Measurements from ENCODE around the gene ZBTB21. TPM values are rescaled to one million over a fixed set of nuclear protein-coding genes. Genes with fewer than 3 reads are reported as not detected.
"Not testable (repeated sequence)": the region's sequence is repeated elsewhere in the genome, so short reads cannot be mapped to it uniquely, and the experiment has no call there.

The ZBTB21 gene
- total RNA-seq, 1 experiment from 2014 or later = 11.4 TPM

GRCh38 chr21:42006765-42007164 lies 3.4 kb downstream of the ZBTB21 start:
- Histone ChIP-seq H3K27ac (no peak overlapping the region), H3K4me3 (no peak overlapping the region), H3K4me1 (replicated peaks) (peaks cover 25% of the 10 kb centered on the region), H3K27me3 (replicated peaks) (no peaks in the 10 kb centered on the region), H3K36me3 (peaks cover 42% of the 10 kb centered on the region), H3K9me3 (replicated peaks) (no peaks in the 10 kb centered on the region)
- DNase-seq (ENCODE audit: low read depth in 1 of 2, low spot score in 2 of 2) = no peak

GRCh38 chr21:42004406-42005199 lies 5.6 kb downstream of the ZBTB21 start:
- no peak for DNase-seq (ENCODE audit: low read depth in 1 of 2, low spot score in 2 of 2)
- Histone ChIP-seq H3K27ac (no peak overlapping the region), H3K4me1 (replicated peaks) (peaks cover 23% of the 10 kb centered on the region), H3K36me3 (peaks cover 57% of the 10 kb centered on the region), H3K27me3 (replicated peaks) (no peaks in the 10 kb centered on the region), H3K9me3 (replicated peaks) (no peaks in the 10 kb centered on the region), H3K4me3 (no peak overlapping the region)

- Histone ChIP-seq H3K27ac (0 out of 2 replicates have a peak overlapping the region, but pooled peaks have one; percentile 5), H3K4me1 (replicated peaks) (peaks cover 15% of the 10 kb centered on the region), H3K9me3 (replicated peaks) (no peaks in the 10 kb centered on the region), H3K4me3 (no peak overlapping the region), H3K27me3 (replicated peaks) (no peaks in the 10 kb centered on the region), H3K36me3 (peaks cover 57% of the 10 kb centered on the region)
- DNase-seq (ENCODE audit: low read depth in 1 of 2, low spot score in 2 of 2) = no peak
These were observed 7.1 kb downstream of the ZBTB21 start for GRCh38 chr21:42003051-42003461.

- H3K27ac ChIP-seq = peak overlapping the region; percentile 37
- no peaks in the 10 kb centered on the region for H3K9me3 ChIP-seq (replicated peaks)
- peak; percentile 69 to 79 for DNase-seq (ENCODE audit: low read depth in 1 of 2, low spot score in 2 of 2)
- peaks cover 51% of the 10 kb centered on the region for H3K36me3 ChIP-seq
- H3K27me3 ChIP-seq (replicated peaks) = no peaks in the 10 kb centered on the region
- peaks cover 15% of the 10 kb centered on the region for H3K4me1 ChIP-seq (replicated peaks)
- H3K4me3 ChIP-seq = no peak overlapping the region
These were observed 7.7 kb downstream of the ZBTB21 start for GRCh38 chr21:42002421-42002958.

DNA sequence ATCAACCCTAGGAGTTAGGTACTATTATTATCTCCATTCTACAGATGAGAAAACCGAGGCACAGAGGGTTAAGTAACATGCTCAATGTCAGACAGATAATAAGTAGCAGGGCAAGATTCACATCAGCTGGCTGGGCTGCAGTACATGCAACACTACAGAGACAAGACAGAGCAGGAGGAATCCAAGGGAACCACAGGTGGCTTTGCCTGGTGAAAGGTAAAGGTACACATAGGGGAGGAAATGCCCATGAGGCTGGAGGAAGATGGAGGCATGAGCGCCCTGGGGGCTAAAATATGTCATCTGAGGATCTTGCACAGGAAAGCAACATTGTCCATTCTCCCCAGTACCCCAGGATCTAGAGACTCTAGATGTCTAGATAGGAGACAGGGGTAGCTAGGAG lies 8.4 kb downstream of the ZBTB21 start:
- no peaks in the 10 kb centered on the region for H3K27me3 ChIP-seq (replicated peaks)
- H3K4me1 ChIP-seq (replicated peaks) = peaks cover 15% of the 10 kb centered on the region
- H3K27ac ChIP-seq = no peak overlapping the region; the same call in 1 of the 2 replicates
- no peaks in the 10 kb centered on the region for H3K9me3 ChIP-seq (replicated peaks)
- DNase-seq (ENCODE audit: low read depth in 1 of 2, low spot score in 2 of 2) = no peak
- peaks cover 48% of the 10 kb centered on the region for H3K36me3 ChIP-seq
- H3K4me3 ChIP-seq = no peak overlapping the region

GRCh38 chr21:42000908-42001307 lies 9.3 kb downstream of the ZBTB21 start:
- Histone ChIP-seq H3K4me3 (no peak overlapping the region), H3K27me3 (replicated peaks) (no peaks in the 10 kb centered on the region), H3K4me1 (replicated peaks) (peaks cover 15% of the 10 kb centered on the region), H3K36me3 (peaks cover 53% of the 10 kb centered on the region), H3K9me3 (replicated peaks) (peaks cover 2% of the 10 kb centered on the region; the same call in 1 of the 2 replicates), H3K27ac (no peak overlapping the region)
- no peak for DNase-seq (ENCODE audit: low read depth in 1 of 2, low spot score in 2 of 2)

- H3K9me3 ChIP-seq (replicated peaks) = peaks cover 5% of the 10 kb centered on the region; the same call in 1 of the 2 replicates
- H3K27ac ChIP-seq = no peak overlapping the region
- no peaks in the 10 kb centered on the region for H3K27me3 ChIP-seq (replicated peaks)
- DNase-seq (ENCODE audit: low read depth in 1 of 2, low spot score in 2 of 2) = no peak
- peaks cover 63% of the 10 kb centered on the region for H3K36me3 ChIP-seq
- no peak overlapping the region for H3K4me3 ChIP-seq
- peaks cover 28% of the 10 kb centered on the region for H3K4me1 ChIP-seq (replicated peaks)
These were observed 12.5 kb downstream of the ZBTB21 start for GRCh38 chr21:41997657-41998056.

GRCh38 chr21:41995577-41995976 lies 14.6 kb downstream of the ZBTB21 start:
- Histone ChIP-seq H3K9me3 (replicated peaks) (peaks cover 5% of the 10 kb centered on the region; the same call in 1 of the 2 replicates), H3K4me3 (no peak overlapping the region), H3K27me3 (replicated peaks) (no peaks in the 10 kb centered on the region), H3K4me1 (replicated peaks) (peaks cover 17% of the 10 kb centered on the region), H3K27ac (no peak overlapping the region), H3K36me3 (peaks cover 67% of the 10 kb centered on the region)
- DNase-seq (ENCODE audit: low read depth in 1 of 2, low spot score in 2 of 2) = no peak

- Histone ChIP-seq H3K36me3 (peaks cover 65% of the 10 kb centered on the region), H3K4me1 (replicated peaks) (peaks cover 17% of the 10 kb centered on the region)
- not testable (repeated sequence) for H3K27ac ChIP-seq; H3K9me3 ChIP-seq (replicated peaks); H3K27me3 ChIP-seq (replicated peaks); DNase-seq (ENCODE audit: low read depth in 1 of 2, low spot score in 2 of 2); H3K4me3 ChIP-seq
These were observed 15.5 kb downstream of the ZBTB21 start for GRCh38 chr21:41994613-41995012.

DNA sequence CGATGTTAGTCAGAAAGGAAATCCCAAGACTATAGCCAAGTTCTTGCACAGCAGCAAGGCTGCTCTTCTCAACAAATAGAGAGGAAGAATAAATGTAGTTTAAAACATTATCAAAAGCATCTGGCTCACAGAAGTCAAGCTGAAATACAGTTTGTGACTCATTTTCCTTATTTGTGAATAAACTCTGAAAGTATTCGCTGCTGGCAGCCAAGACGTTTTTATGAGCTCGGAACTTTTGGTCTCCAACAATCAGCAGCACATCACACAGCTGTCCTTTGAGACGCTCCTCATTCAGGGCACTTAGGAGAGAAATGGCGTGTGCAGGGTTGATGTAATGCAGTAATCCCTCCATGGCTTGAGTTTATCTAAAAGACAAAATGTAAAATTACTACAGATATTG lies 16.4 kb downstream of the ZBTB21 start:
- Histone ChIP-seq H3K27ac (no peak overlapping the region), H3K4me3 (no peak overlapping the region), H3K36me3 (peaks cover 63% of the 10 kb centered on the region), H3K27me3 (replicated peaks) (no peaks in the 10 kb centered on the region), H3K4me1 (replicated peaks) (peaks cover 17% of the 10 kb centered on the region), H3K9me3 (replicated peaks) (peaks cover 5% of the 10 kb centered on the region; the same call in 1 of the 2 replicates)
- peak in 1 of 2 experiments; percentile 40 for DNase-seq (ENCODE audit: low read depth in 1 of 2, low spot score in 2 of 2)

- Histone ChIP-seq H3K27me3 (replicated peaks) (no peaks in the 10 kb centered on the region), H3K9me3 (replicated peaks) (peaks cover 5% of the 10 kb centered on the region; the same call in 1 of the 2 replicates), H3K4me3 (no peak overlapping the region), H3K36me3 (peaks cover 64% of the 10 kb centered on the region), H3K27ac (no peak overlapping the region), H3K4me1 (replicated peaks) (peaks cover 17% of the 10 kb centered on the region)
- no peak for DNase-seq (ENCODE audit: low read depth in 1 of 2, low spot score in 2 of 2)
These were observed 17.6 kb downstream of the ZBTB21 start for GRCh38 chr21:41992576-41992975.

DNA sequence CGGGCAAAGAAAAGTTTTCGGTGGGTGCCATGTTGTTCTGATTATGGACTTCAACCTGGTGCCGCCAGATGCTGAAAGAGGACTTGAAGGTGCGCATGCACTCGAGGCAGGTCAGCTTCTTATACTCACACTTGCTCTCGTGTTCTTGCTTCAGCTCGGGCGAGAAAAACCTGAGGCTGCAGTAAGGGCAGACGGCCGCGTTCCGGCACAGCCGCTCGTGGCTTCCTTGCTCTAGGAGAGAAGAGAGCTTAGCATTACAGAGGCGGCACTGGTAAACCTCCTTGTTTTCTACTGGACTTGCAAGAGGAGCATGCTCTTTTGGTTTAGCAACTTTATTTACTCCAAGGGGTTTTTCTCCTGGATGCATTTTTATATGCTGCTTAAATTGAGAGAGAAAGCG lies 18.5 kb downstream of the ZBTB21 start:
- Histone ChIP-seq H3K4me1 (replicated peaks) (peaks cover 17% of the 10 kb centered on the region), H3K9me3 (replicated peaks) (peaks cover 5% of the 10 kb centered on the region; the same call in 1 of the 2 replicates), H3K4me3 (no peak overlapping the region), H3K27ac (no peak overlapping the region), H3K27me3 (replicated peaks) (no peaks in the 10 kb centered on the region), H3K36me3 (peaks cover 59% of the 10 kb centered on the region)
- DNase-seq (ENCODE audit: low read depth in 1 of 2, low spot score in 2 of 2) = no peak

DNA sequence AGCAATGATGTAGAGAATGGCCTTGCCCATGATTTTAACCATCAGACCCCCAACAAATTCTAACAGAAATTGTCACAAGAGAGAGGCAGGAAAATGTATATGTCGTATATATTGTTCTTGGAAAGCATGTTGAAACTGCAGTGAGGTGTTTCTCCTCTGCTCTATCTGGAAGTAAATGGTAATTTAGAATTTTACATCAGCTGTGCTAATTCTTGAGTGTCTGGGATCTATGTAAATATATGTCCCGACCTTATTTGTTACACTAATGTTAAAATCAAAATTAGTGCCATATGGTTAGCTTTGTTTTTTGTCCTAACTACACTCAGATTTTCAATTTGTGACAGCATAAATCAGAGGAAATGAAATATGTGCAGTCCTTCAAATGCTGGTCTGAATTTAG lies 20.5 kb downstream of the ZBTB21 start:
- H3K9me3 ChIP-seq (replicated peaks) = no peaks in the 10 kb centered on the region
- H3K36me3 ChIP-seq = peaks cover 44% of the 10 kb centered on the region
- peaks cover 17% of the 10 kb centered on the region for H3K4me1 ChIP-seq (replicated peaks)
- H3K4me3 ChIP-seq = no peak overlapping the region
- H3K27me3 ChIP-seq (replicated peaks) = no peaks in the 10 kb centered on the region
- DNase-seq (ENCODE audit: low read depth in 1 of 2, low spot score in 2 of 2) = no peak
- H3K27ac ChIP-seq = no peak overlapping the region

DNA sequence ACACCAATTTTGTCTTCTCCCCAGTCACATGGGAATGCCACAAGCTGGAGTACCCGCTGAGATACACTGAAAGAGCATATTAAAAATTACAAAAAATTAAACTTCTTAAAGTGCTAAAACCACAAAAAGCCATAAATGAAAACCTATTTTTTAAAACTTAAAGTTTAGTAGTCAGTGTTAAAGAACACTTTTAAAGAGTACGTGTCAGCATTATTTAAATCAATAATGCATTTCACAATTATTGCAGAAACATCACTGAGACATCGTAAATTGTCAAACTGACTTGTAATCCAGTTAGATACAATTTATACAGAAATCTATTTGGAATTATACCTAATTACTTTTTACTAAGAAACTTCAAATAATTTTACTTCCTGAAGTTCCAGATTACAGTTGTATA lies 22.9 kb downstream of the ZBTB21 start:
- no peak overlapping the region for H3K27ac ChIP-seq
- no peak for DNase-seq (ENCODE audit: low read depth in 1 of 2, low spot score in 2 of 2)
- no peaks in the 10 kb centered on the region for H3K27me3 ChIP-seq (replicated peaks)
- no peak overlapping the region for H3K4me3 ChIP-seq
- H3K36me3 ChIP-seq = peaks cover 29% of the 10 kb centered on the region
- no peaks in the 10 kb centered on the region for H3K4me1 ChIP-seq (replicated peaks)
- H3K9me3 ChIP-seq (replicated peaks) = no peaks in the 10 kb centered on the region

Data from SJSA1 (cell line).